Mesodermal cell (in vitro differentiated cells): ENCODE measurements around the gene TOE1. TPM values are rescaled to one million over a fixed set of nuclear protein-coding genes. Genes with fewer than 3 reads are reported as not detected.
"Not testable (repeated sequence)": the region's sequence is repeated elsewhere in the genome, so short reads cannot be mapped to it uniquely, and the experiment has no call there.

Source experiments
- H3K27ac ChIP-seq: 2 replicates; pipeline ENCODE4 v1.7.0; 2013; ENCODE audit warnings: mild to moderate bottlenecking, low read depth, low read length, moderate library complexity; ENCODE audit not compliant: severe bottlenecking
- H3K36me3 ChIP-seq: 2 replicates; pipeline ENCODE4 v1.7.1; 2013; ENCODE audit warnings: mild to moderate bottlenecking, low read length, moderate library complexity; ENCODE audit not compliant: control insufficient read depth, insufficient read depth
- H3K4me1 ChIP-seq: one replicate; pipeline ENCODE4 v1.7.1; 2013; ENCODE audit warnings: mild to moderate bottlenecking, low read length; ENCODE audit not compliant: insufficient read depth, control insufficient read depth, poor library complexity, severe bottlenecking
- H3K4me3 ChIP-seq: 2 replicates; pipeline ENCODE4 v1.7.0; 2013; ENCODE audit warnings: low read length, control low read depth, mild to moderate bottlenecking; ENCODE audit not compliant: insufficient read depth, poor library complexity, severe bottlenecking; ENCODE audit errors: extremely low read depth
- H3K9me3 ChIP-seq: 2 replicates; pipeline ENCODE4 v1.7.1; 2013; ENCODE audit warnings: mild to moderate bottlenecking, low read length, moderate library complexity; ENCODE audit not compliant: control insufficient read depth
- WGBS, 2 experiments: methylation state at CpG; one replicate each; pipeline ENCODE4 v1.1.5; 2013; ENCODE audit warnings: missing lambda C conversion rate in 2 of 2; ENCODE audit not compliant: insufficient coverage in 2 of 2; 5-methylcytosine and 5-hydroxymethylcytosine counted together
- polyA plus RNA-seq, 2 experiments: library from polyadenylated mRNA; stranded (reverse); fragments of 50-300 nt; gene quantifications; one replicate each; pipeline ENCODE4 v1.2.3, GENCODE V29; 2013

The TOE1 gene
- polyA plus RNA-seq (2013, experiment 1 of 2), result 8.5 TPM
- 7.3 TPM for polyA plus RNA-seq (2013, experiment 2 of 2)

- H3K4me1 ChIP-seq, result peaks cover 8% of the 10 kb centered on the region
- WGBS, 2 experiments, result 0% methylated on average over 64 to 66 of the region's 70 CpGs
Observed at GRCh38 chr1:45339789-45340558, at the start of gene TOE1, which contains the start of gene MUTYH. TSS of gene TOE1 (plus strand) at chr1:45340170. CDS start at chr1:45340253, 83 bp downstream. TSS of gene MUTYH (minus strand) at chr1:45340440. CDS start at chr1:45334505, 5,935 bp downstream.

GRCh38 chr1:45291002-45291401 is 49.0 kb upstream of the TOE1 start:
- H3K9me3 ChIP-seq, H3K4me3 ChIP-seq, H3K27ac ChIP-seq, H3K4me1 ChIP-seq, H3K36me3 ChIP-seq: not testable (repeated sequence)
- 84% methylated on average over 4 of the region's 6 CpGs; no CpG with 5 or more reads in 1 of the 2 experiments for WGBS, 2 experiments

More at GRCh38 chr1:45339789-45340558, at the start of gene TOE1, which contains the start of gene MUTYH:
- Histone ChIP-seq H3K36me3 (peaks cover 49% of the 10 kb centered on the region), H3K4me3 (peak within 1 kb of the TSS; percentile 77), H3K9me3 (peaks cover 5% of the 10 kb centered on the region), H3K27ac (peak within 1 kb of the TSS; percentile 97)

- Histone ChIP-seq H3K4me1 (no peaks in the 10 kb centered on the region), H3K27ac (no peak overlapping the region), H3K36me3 (no peaks in the 10 kb centered on the region), H3K9me3 (no peaks in the 10 kb centered on the region), H3K4me3 (no peak overlapping the region)
- 67 to 100% methylated on average over 1 to 2 of the region's 2 CpGs for WGBS, 2 experiments
Observed at GRCh38 chr1:45291716-45292115, 48.3 kb upstream of the TOE1 start.

GRCh38 chr1:45297666-45298356 is 42.2 kb upstream of the TOE1 start:
- 73 to 80% methylated on average over 3 to 7 of the region's 8 CpGs for WGBS, 2 experiments
- no peaks in the 10 kb centered on the region for H3K36me3 ChIP-seq
- no peaks in the 10 kb centered on the region for H3K9me3 ChIP-seq
- no peaks in the 10 kb centered on the region for H3K4me1 ChIP-seq
- no peak overlapping the region for H3K27ac ChIP-seq
- H3K4me3 ChIP-seq, result no peak overlapping the region

- Histone ChIP-seq H3K27ac (no peak overlapping the region), H3K36me3 (no peaks in the 10 kb centered on the region), H3K4me1 (no peaks in the 10 kb centered on the region), H3K4me3 (no peak overlapping the region), H3K9me3 (no peaks in the 10 kb centered on the region)
- 60 to 100% methylated on average over 1 of the region's 1 CpG for WGBS, 2 experiments
Observed at GRCh38 chr1:45299296-45299695, 40.7 kb upstream of the TOE1 start.

GRCh38 chr1:45299981-45300668 is 39.8 kb upstream of the TOE1 start:
- Histone ChIP-seq H3K27ac (no peak overlapping the region), H3K9me3 (no peaks in the 10 kb centered on the region), H3K4me3 (no peak overlapping the region), H3K36me3 (no peaks in the 10 kb centered on the region), H3K4me1 (no peaks in the 10 kb centered on the region)
- WGBS, 2 experiments, result 57 to 61% methylated on average over 2 of the region's 4 CpGs

GRCh38 chr1:45300669-45300997 is 39.3 kb upstream of the TOE1 start:
- H3K36me3 ChIP-seq, result no peaks in the 10 kb centered on the region
- no peak overlapping the region for H3K4me3 ChIP-seq
- WGBS, 2 experiments, result 64 to 79% methylated on average over 2 of the region's 2 CpGs
- H3K9me3 ChIP-seq, result no peaks in the 10 kb centered on the region
- H3K4me1 ChIP-seq, result no peaks in the 10 kb centered on the region
- no peak overlapping the region for H3K27ac ChIP-seq

- 92 to 95% methylated on average over 13 to 14 of the region's 16 CpGs for WGBS, 2 experiments
- no peaks in the 10 kb centered on the region for H3K4me1 ChIP-seq
- peak overlapping the region; percentile 82 for H3K27ac ChIP-seq
- peak overlapping the region; percentile 53 for H3K4me3 ChIP-seq
- no peaks in the 10 kb centered on the region for H3K9me3 ChIP-seq
- H3K36me3 ChIP-seq, result no peaks in the 10 kb centered on the region
Observed at GRCh38 chr1:45302505-45303150, 37.3 kb upstream of the TOE1 start.

GRCh38 chr1:45303520-45304310 is 36.3 kb upstream of the TOE1 start:
- no peaks in the 10 kb centered on the region for H3K9me3 ChIP-seq
- peak overlapping the region; percentile 84 for H3K27ac ChIP-seq
- no peaks in the 10 kb centered on the region for H3K4me1 ChIP-seq
- no peaks in the 10 kb centered on the region for H3K36me3 ChIP-seq
- H3K4me3 ChIP-seq, result peak overlapping the region; percentile 53
- 2% methylated on average over 61 to 62 of the region's 68 CpGs for WGBS, 2 experiments
